Endothelial cell of umbilical vein (primary cell): ENCODE results near the gene KLHL36.

Experiments used
- CTCF ChIP-seq, 2 donors: IDR thresholded peaks; 1 replicate in 1 of 2; 2 replicates in 1 of 2; pipeline ENCODE4 v1.5.1; 2011; ENCODE audit warnings: low read length in 2 of 2, mild to moderate bottlenecking in 2 of 2, moderate library complexity in 2 of 2, control low read depth in 1 of 2, inconsistent platforms in 1 of 2, low read depth in 1 of 2; ENCODE audit not compliant: insufficient read depth in 1 of 2; ENCODE audit errors: extremely low read depth in 1 of 2
- EZH2 ChIP-seq: IDR thresholded peaks from 2 replicates; pipeline ENCODE4 v1.6.1; 2012; ENCODE audit warnings: borderline replicate concordance, low read depth, mild to moderate bottlenecking, moderate library complexity, low read length, inconsistent platforms; ENCODE audit not compliant: severe bottlenecking
- JUN ChIP-seq: IDR thresholded peaks from 2 replicates; pipeline ENCODE4 v1.6.1; 2011; ENCODE audit warnings: borderline replicate concordance, low read depth; ENCODE audit not compliant: insufficient read length, insufficient read depth
- POLR2A ChIP-seq: IDR thresholded peaks from 2 replicates; pipeline ENCODE4 v1.6.1; 2012; ENCODE audit warnings: low read depth, mild to moderate bottlenecking, control low read depth, low read length
- POLR2AphosphoS5 ChIP-seq: IDR thresholded peaks from 2 replicates; pipeline ENCODE4 v1.6.1; 2012; ENCODE audit warnings: low read depth, mild to moderate bottlenecking, control low read depth, low read length, moderate library complexity; ENCODE audit not compliant: insufficient read depth
- TF ChIP-seq, protein P1 (sequence below): IDR thresholded peaks from 2 replicates; pipeline ENCODE4 v1.6.1; 2011; ENCODE audit not compliant: insufficient read depth, insufficient read length

DNA sequence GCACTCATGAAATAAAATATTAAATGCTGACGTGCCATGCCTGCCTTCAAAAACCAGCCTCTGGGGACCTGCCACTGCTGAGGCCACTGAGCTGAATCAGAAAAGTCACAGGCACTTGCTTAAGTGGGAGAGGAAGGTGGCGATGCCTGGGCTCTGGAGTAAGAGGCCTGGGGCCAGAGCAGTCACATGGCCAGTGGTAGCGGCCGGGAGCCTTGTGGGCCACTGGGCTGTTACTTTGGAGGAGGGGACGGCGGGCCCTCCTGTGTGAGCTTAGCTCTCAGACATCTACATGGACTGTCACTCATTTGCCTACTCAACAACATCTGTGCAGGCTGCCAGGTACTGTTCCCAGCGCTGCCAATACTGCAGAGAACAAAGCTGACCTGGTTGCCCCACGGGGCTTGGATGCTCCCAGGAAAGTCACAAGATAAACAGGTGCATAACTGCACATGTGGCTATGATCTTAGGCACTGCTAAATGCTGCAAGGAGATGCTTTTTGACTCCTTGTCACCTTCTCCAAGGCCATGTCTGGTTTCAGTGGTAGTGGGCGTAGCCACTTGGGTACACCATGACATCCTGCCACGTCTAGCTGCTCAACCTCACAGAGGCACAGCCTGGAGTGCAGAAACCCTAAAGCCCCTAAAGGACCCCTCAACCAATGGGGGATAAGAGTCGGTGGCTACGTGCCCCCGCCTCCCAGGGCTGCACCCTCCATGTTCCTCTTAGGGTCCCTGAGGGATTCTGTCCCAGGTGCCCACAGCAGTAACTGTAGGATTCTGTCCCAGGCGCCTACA, 42.0 kb upstream of the KLHL36 start:
- TF ChIP-seq EZH2 (no peak), POLR2A (no peak), CTCF (IDR thresholded peaks at IDR 0.05; ENCODE audit: extremely low read depth in 1 of 2, insufficient read depth in 1 of 2, low read depth in 1 of 2, low read length in 2 of 2) (no peak), JUN (no peak), POLR2AphosphoS5 (no peak)
- TF ChIP-seq, protein P1, sequence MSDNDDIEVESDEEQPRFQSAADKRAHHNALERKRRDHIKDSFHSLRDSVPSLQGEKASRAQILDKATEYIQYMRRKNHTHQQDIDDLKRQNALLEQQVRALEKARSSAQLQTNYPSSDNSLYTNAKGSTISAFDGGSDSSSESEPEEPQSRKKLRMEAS = no peak
